H9 (cell line): Measurements from ENCODE around the gene IQCK. TPM values are rescaled to one million over a fixed set of nuclear protein-coding genes. Genes with fewer than 3 reads are reported as not detected.

Experiments used
- DNase-seq: peaks from one replicate; pipeline ENCODE4 v3.0.0-alpha.2; 2017
- H2AFZ ChIP-seq: one replicate; pipeline ENCODE4 v1.6.1; 2013; ENCODE audit warnings: mild to moderate bottlenecking, low read length, control low read depth, moderate library complexity
- H2AK5ac ChIP-seq: 2 replicates; pipeline ENCODE4 v1.6.1; 2013; ENCODE audit warnings: low read length, control low read depth, mixed read lengths; ENCODE audit not compliant: insufficient read length
- H2BK120ac ChIP-seq: one replicate; pipeline ENCODE4 v1.6.1; 2013; ENCODE audit warnings: low read depth, mild to moderate bottlenecking, low read length, control low read depth, inconsistent platforms; ENCODE audit not compliant: poor library complexity, severe bottlenecking
- H2BK12ac ChIP-seq: 2 replicates; pipeline ENCODE4 v1.6.1; 2013; ENCODE audit warnings: low read length, control low read depth, mixed read lengths, low read depth; ENCODE audit not compliant: insufficient read length
- H2BK15ac ChIP-seq: 2 replicates; pipeline ENCODE4 v1.6.1; 2013; ENCODE audit warnings: low read depth, low read length, control low read depth
- H2BK20ac ChIP-seq: one replicate; pipeline ENCODE4 v1.6.1; 2013; ENCODE audit warnings: low read depth, mild to moderate bottlenecking, low read length, control low read depth, inconsistent platforms; ENCODE audit not compliant: poor library complexity, severe bottlenecking
- H2BK5ac ChIP-seq: 2 replicates; pipeline ENCODE4 v1.6.1; 2013; ENCODE audit warnings: low read length, control low read depth, mixed read lengths; ENCODE audit not compliant: insufficient read length
- H3K14ac ChIP-seq: 2 replicates; pipeline ENCODE4 v1.6.1; 2013; ENCODE audit warnings: low read length, control low read depth; ENCODE audit not compliant: insufficient read depth
- H3K18ac ChIP-seq: 2 replicates; pipeline ENCODE4 v1.6.1; 2013; ENCODE audit warnings: low read depth, mild to moderate bottlenecking, mixed read lengths, low read length, control low read depth; ENCODE audit not compliant: insufficient read length
- H3K23ac ChIP-seq: 2 replicates; pipeline ENCODE4 v1.6.1; 2013; ENCODE audit warnings: low read length, control low read depth, mixed read lengths, low read depth; ENCODE audit not compliant: insufficient read length
- H3K23me2 ChIP-seq: 2 replicates; pipeline ENCODE4 v1.6.1; 2013; ENCODE audit warnings: low read depth, mild to moderate bottlenecking, mixed read lengths, low read length, control low read depth; ENCODE audit not compliant: insufficient read length, poor library complexity, severe bottlenecking
- H3K27ac ChIP-seq: 2 replicates; pipeline ENCODE4 v1.5.1; 2013; ENCODE audit warnings: low read length, control low read depth, mixed read lengths, low read depth; ENCODE audit not compliant: insufficient read length
- H3K27me3 ChIP-seq: 2 replicates; pipeline ENCODE4 v1.6.1; 2013; ENCODE audit warnings: low read length, control low read depth, inconsistent platforms; ENCODE audit not compliant: insufficient read depth
- H3K4ac ChIP-seq: 2 replicates; pipeline ENCODE4 v1.6.1; 2013; ENCODE audit warnings: low read depth, mild to moderate bottlenecking, control low read depth, inconsistent platforms, low read length, moderate library complexity
- H3K4me1 ChIP-seq: 2 replicates; pipeline ENCODE4 v1.6.1; 2013; ENCODE audit warnings: low read length, control low read depth, inconsistent platforms; ENCODE audit not compliant: insufficient read depth
- H3K4me2 ChIP-seq: 2 replicates; pipeline ENCODE4 v1.6.1; 2013; ENCODE audit warnings: low read length, control low read depth, mixed read lengths; ENCODE audit not compliant: insufficient read length, insufficient read depth
- H3K56ac ChIP-seq: 2 replicates; pipeline ENCODE4 v1.6.1; 2013; ENCODE audit warnings: low read depth, mild to moderate bottlenecking, mixed read lengths, low read length, control low read depth; ENCODE audit not compliant: insufficient read length
- H3K79me1 ChIP-seq: 2 replicates; pipeline ENCODE4 v1.6.1; 2013; ENCODE audit warnings: low read depth, mild to moderate bottlenecking, moderate library complexity, low read length, control low read depth, inconsistent platforms; ENCODE audit not compliant: insufficient read depth, poor library complexity, severe bottlenecking
- H3K79me2 ChIP-seq: 2 replicates; pipeline ENCODE4 v1.6.1; 2013; ENCODE audit warnings: low read length, control low read depth, inconsistent platforms; ENCODE audit not compliant: insufficient read depth
- H3K9ac ChIP-seq: 2 replicates; pipeline ENCODE4 v1.6.1; 2013; ENCODE audit warnings: low read length, control low read depth, mixed read lengths; ENCODE audit not compliant: insufficient read length; ENCODE audit errors: extremely low read depth
- H3K9me3 ChIP-seq: one replicate; pipeline ENCODE4 v1.6.1; 2013; ENCODE audit warnings: low read depth, low read length, inconsistent platforms; ENCODE audit not compliant: control insufficient read depth
- H3T11ph ChIP-seq: one replicate; pipeline ENCODE4 v1.6.1; 2013; ENCODE audit warnings: mild to moderate bottlenecking, low read length, control low read depth, inconsistent platforms
- H4K20me1 ChIP-seq: one replicate; pipeline ENCODE4 v1.6.1; 2013; ENCODE audit not compliant: control insufficient read depth, insufficient read length, insufficient read depth
- H4K5ac ChIP-seq: 2 replicates; pipeline ENCODE4 v1.6.1; 2013; ENCODE audit warnings: low read depth, mild to moderate bottlenecking, mixed read lengths, low read length, control low read depth; ENCODE audit not compliant: insufficient read length
- H4K8ac ChIP-seq: replicated peaks from 2 replicates; pipeline ENCODE4 v1.6.1; 2013; ENCODE audit warnings: low read length, control low read depth, mixed read lengths, low read depth; ENCODE audit not compliant: insufficient read length
- H4K91ac ChIP-seq: 2 replicates; pipeline ENCODE4 v1.6.1; 2013; ENCODE audit warnings: low read depth, mild to moderate bottlenecking, moderate library complexity, mixed read lengths, low read length, control low read depth; ENCODE audit not compliant: insufficient read length
- H3K27ac Mint-ChIP-seq, 3 experiments: 2 replicates in 2 of 3; 3 replicates in 1 of 3; pipeline ENCODE4 v1.8.0; 2020 to 2021; ENCODE audit warnings: mixed read lengths in 3 of 3, mild to moderate bottlenecking in 1 of 3, moderate library complexity in 1 of 3
- H3K27me3 Mint-ChIP-seq: 2 replicates; pipeline ENCODE4 v1.8.0; 2021; ENCODE audit warnings: low read depth, mild to moderate bottlenecking, moderate library complexity, mixed read lengths
- H3K36me3 Mint-ChIP-seq, 3 experiments: 2 replicates in 2 of 3; 3 replicates in 1 of 3; pipeline ENCODE4 v1.8.0; 2020 to 2021; ENCODE audit warnings: low read depth in 3 of 3, mixed read lengths in 3 of 3; ENCODE audit not compliant: insufficient read depth in 1 of 3
- H3K4me1 Mint-ChIP-seq, 2 experiments: 2 replicates each; pipeline ENCODE4 v1.8.0; 2020; ENCODE audit warnings: mixed read lengths in 2 of 2
- H3K4me3 Mint-ChIP-seq, 2 experiments: 2 replicates in 1 of 2; 3 replicates in 1 of 2; pipeline ENCODE4 v1.8.0; 2020 to 2021; ENCODE audit warnings: mild to moderate bottlenecking in 2 of 2, mixed read lengths in 2 of 2, moderate library complexity in 1 of 2
- H3K9me3 Mint-ChIP-seq, 2 experiments: 2 replicates in 1 of 2; 3 replicates in 1 of 2; pipeline ENCODE4 v1.8.0; 2020; ENCODE audit warnings: mild to moderate bottlenecking in 2 of 2, mixed read lengths in 2 of 2, moderate library complexity in 1 of 2
- CTCF ChIP-seq: fragments of 200-600 bp; sonication (generic); conservative IDR thresholded peaks from 3 replicates; pipeline ENCODE4 v1.8.0; 2021; ENCODE audit warnings: antibody characterized with exemption, mild to moderate bottlenecking
- WGBS: extraction: QIAGEN DNeasy Blood & Tissue Kit; methylation state at CpG from one replicate; pipeline ENCODE4 v1.1.7; 2013; ENCODE audit warnings: missing lambda C conversion rate, low lambda C conversion rate, mixed read lengths; ENCODE audit not compliant: insufficient read length; ENCODE audit errors: extremely low coverage; 5-methylcytosine and 5-hydroxymethylcytosine counted together
- total RNA-seq: library from RNA; stranded (reverse); gene quantifications from 2 replicates; pipeline ENCODE4 v1.2.1, GENCODE V29; 2021

Gene IQCK
- total RNA-seq, 1 experiment from 2014 or later, result 9.0 TPM

GRCh38 chr16:19687279-19687678 lies 30.8 kb upstream of the IQCK start:
- Mint-ChIP-seq H3K27me3 (no peaks in the 10 kb centered on the region), H3K9me3 (peaks cover 1 to 7% of the 10 kb centered on the region in 2 experiments; a peak in 3 of 5 replicates), H3K36me3 (peaks cover 25 to 60% (median 59%) of the 10 kb centered on the region in 3 experiments), H3K4me3 (no peak overlapping the region), H3K4me1 (peaks cover 4 to 10% of the 10 kb centered on the region in 2 experiments), H3K27ac (peak overlapping the region; percentile 82 to 88 (median 83); a peak in 6 of 7 replicates)
- no peak overlapping the region for H4K8ac ChIP-seq
- no peak overlapping the region for H3K18ac ChIP-seq
- H3K4ac ChIP-seq, result no peak overlapping the region
- H3K9ac ChIP-seq, result no peak overlapping the region
- H3K79me1 ChIP-seq, result no peaks in the 10 kb centered on the region
- no peak overlapping the region for H3K27ac ChIP-seq
- H3K23ac ChIP-seq, result no peak overlapping the region
- no peaks in the 10 kb centered on the region for H3K79me2 ChIP-seq
- no peak overlapping the region for H2BK20ac ChIP-seq
- no peak overlapping the region for H2BK15ac ChIP-seq
- no peak overlapping the region for H2BK120ac ChIP-seq
- no peaks in the 10 kb centered on the region for H3K4me1 ChIP-seq
- no peaks in the 10 kb centered on the region for H3K9me3 ChIP-seq
- H3K23me2 ChIP-seq, result no peaks in the 10 kb centered on the region
- H3K56ac ChIP-seq, result no peak overlapping the region
- no peaks in the 10 kb centered on the region for H3K27me3 ChIP-seq
- H2BK12ac ChIP-seq, result no peak overlapping the region
- no CpG with 5 or more reads among the region's 7 CpGs for WGBS
- no peak for DNase-seq
- no peak overlapping the region for H3T11ph ChIP-seq
- H3K14ac ChIP-seq, result no peak overlapping the region
- no peak overlapping the region for H2AFZ ChIP-seq
- H2AK5ac ChIP-seq, result no peak overlapping the region
- TF ChIP-seq CTCF, result no peak
- no peak overlapping the region for H4K91ac ChIP-seq
- H3K4me2 ChIP-seq, result no peak overlapping the region
- H4K20me1 ChIP-seq, result no peaks in the 10 kb centered on the region
- no peak overlapping the region for H2BK5ac ChIP-seq
- no peak overlapping the region for H4K5ac ChIP-seq
